Memory B cell (primary cell): ENCODE data around the gene LUC7L2.
"Not testable (repeated sequence)": the region's sequence is repeated elsewhere in the genome, so short reads cannot be mapped to it uniquely, and the experiment has no call there.

Experiments used
- ATAC-seq: fragments of 150-1000 bp; cut with Tn5 transposase; 2 replicates; pipeline ENCODE4 v1.10.0; 2021; ENCODE audit warnings: low read depth, mild to moderate bottlenecking, moderate library complexity
- DNase-seq, 2 donors: peaks; one replicate each; pipeline ENCODE4 v3.0.0; 2022; ENCODE audit warnings: low spot score in 2 of 2
- H3K27ac Mint-ChIP-seq: one replicate; pipeline ENCODE4 v1.8.0; 2022; ENCODE audit warnings: mild to moderate bottlenecking, moderate library complexity, mixed read lengths
- H3K27me3 Mint-ChIP-seq: one replicate; pipeline ENCODE4 v1.8.0; 2022; ENCODE audit warnings: mixed read lengths
- H3K36me3 Mint-ChIP-seq: one replicate; pipeline ENCODE4 v1.8.0; 2022; ENCODE audit warnings: mild to moderate bottlenecking, mixed read lengths
- H3K4me1 Mint-ChIP-seq: one replicate; pipeline ENCODE4 v1.8.0; 2022; ENCODE audit warnings: mixed read lengths
- H3K4me3 Mint-ChIP-seq: one replicate; pipeline ENCODE4 v1.8.0; 2022; ENCODE audit warnings: mild to moderate bottlenecking, moderate library complexity, mixed read lengths
- H3K9me3 Mint-ChIP-seq: one replicate; pipeline ENCODE4 v1.8.0; 2022; ENCODE audit warnings: mixed read lengths

The LUC7L2 gene

GRCh38 chr7:139396323-139396951 is 36.7 kb downstream of the LUC7L2 start:
- Mint-ChIP-seq H3K27ac (peak overlapping the region; percentile 28), H3K4me1 (peaks cover 8% of the 10 kb centered on the region), H3K9me3 (no peaks in the 10 kb centered on the region), H3K36me3 (peaks cover 20% of the 10 kb centered on the region), H3K27me3 (no peaks in the 10 kb centered on the region), H3K4me3 (no peak overlapping the region)
- no peak for ATAC-seq
- DNase-seq, result no peak

GRCh38 chr7:139397192-139397591 is 37.5 kb downstream of the LUC7L2 start:
- Mint-ChIP-seq H3K27ac (peak overlapping the region; percentile 5), H3K36me3 (peaks cover 20% of the 10 kb centered on the region), H3K9me3 (no peaks in the 10 kb centered on the region), H3K4me3 (no peak overlapping the region), H3K27me3 (no peaks in the 10 kb centered on the region), H3K4me1 (peaks cover 8% of the 10 kb centered on the region)
- ATAC-seq (no peak), DNase-seq (no peak)

- no peak for DNase-seq
- Mint-ChIP-seq H3K9me3 (no peaks in the 10 kb centered on the region), H3K27me3 (no peaks in the 10 kb centered on the region), H3K27ac (peak overlapping the region; percentile 76), H3K4me3 (no peak overlapping the region), H3K4me1 (no peaks in the 10 kb centered on the region), H3K36me3 (peaks cover 33% of the 10 kb centered on the region)
- no peak for ATAC-seq
Observed at GRCh38 chr7:139403601-139404000, 43.9 kb downstream of the LUC7L2 start.

- H3K36me3 Mint-ChIP-seq, result peaks cover 29% of the 10 kb centered on the region
- H3K9me3 Mint-ChIP-seq, result no peaks in the 10 kb centered on the region
- no peak overlapping the region for H3K4me3 Mint-ChIP-seq
- no peaks in the 10 kb centered on the region for H3K27me3 Mint-ChIP-seq
- DNase-seq (no peak), ATAC-seq (no peak)
- no peaks in the 10 kb centered on the region for H3K4me1 Mint-ChIP-seq
- no peak overlapping the region for H3K27ac Mint-ChIP-seq
Observed at GRCh38 chr7:139407555-139407954, 47.9 kb downstream of the LUC7L2 start.

GRCh38 chr7:139414743-139415402 is 55.2 kb downstream of the LUC7L2 start:
- not testable (repeated sequence) for H3K4me3 Mint-ChIP-seq, DNase-seq, H3K27me3 Mint-ChIP-seq, H3K9me3 Mint-ChIP-seq, ATAC-seq, H3K4me1 Mint-ChIP-seq, H3K27ac Mint-ChIP-seq
- peaks cover 30% of the 10 kb centered on the region for H3K36me3 Mint-ChIP-seq

- no peaks in the 10 kb centered on the region for H3K9me3 Mint-ChIP-seq
- no peaks in the 10 kb centered on the region for H3K27me3 Mint-ChIP-seq
- no peaks in the 10 kb centered on the region for H3K4me1 Mint-ChIP-seq
- H3K27ac Mint-ChIP-seq, result no peak overlapping the region
- H3K4me3 Mint-ChIP-seq, result no peak overlapping the region
- DNase-seq (no peak), ATAC-seq (no peak)
- peaks cover 30% of the 10 kb centered on the region for H3K36me3 Mint-ChIP-seq
Observed at GRCh38 chr7:139416405-139416804, 56.7 kb downstream of the LUC7L2 start.

- ATAC-seq (no peak), DNase-seq (no peak)
- Mint-ChIP-seq H3K9me3 (no peaks in the 10 kb centered on the region), H3K4me3 (no peak overlapping the region), H3K27me3 (no peaks in the 10 kb centered on the region), H3K36me3 (peaks cover 34% of the 10 kb centered on the region), H3K27ac (no peak overlapping the region), H3K4me1 (no peaks in the 10 kb centered on the region)
Observed at GRCh38 chr7:139417478-139417877, 57.8 kb downstream of the LUC7L2 start.

- DNase-seq, result no peak
- no peaks in the 10 kb centered on the region for H3K4me1 Mint-ChIP-seq
- no peak overlapping the region for H3K4me3 Mint-ChIP-seq
- H3K9me3 Mint-ChIP-seq, result no peaks in the 10 kb centered on the region
- no peak overlapping the region for H3K27ac Mint-ChIP-seq
- H3K27me3 Mint-ChIP-seq, result no peaks in the 10 kb centered on the region
- no peak for ATAC-seq
- H3K36me3 Mint-ChIP-seq, result peaks cover 23% of the 10 kb centered on the region
Observed at GRCh38 chr7:139421123-139421522, 61.4 kb downstream of the LUC7L2 start.

GRCh38 chr7:139422126-139422525 is 62.4 kb downstream of the LUC7L2 start:
- DNase-seq, result no peak
- ATAC-seq, result no peak
- Mint-ChIP-seq H3K36me3 (peaks cover 16% of the 10 kb centered on the region), H3K4me1 (no peaks in the 10 kb centered on the region), H3K27me3 (no peaks in the 10 kb centered on the region), H3K27ac (peak overlapping the region; percentile 1), H3K4me3 (no peak overlapping the region), H3K9me3 (no peaks in the 10 kb centered on the region)

- DNase-seq, result no peak
Observed at GRCh38 chr7:139423091-139423490, 63.4 kb downstream of the LUC7L2 start.

GRCh38 chr7:139424004-139424403 is 64.3 kb downstream of the LUC7L2 start:
- no peak for ATAC-seq

More at GRCh38 chr7:139423091-139423490, 63.4 kb downstream of the LUC7L2 start:
- H3K36me3 Mint-ChIP-seq, result peaks cover 11% of the 10 kb centered on the region
- no peaks in the 10 kb centered on the region for H3K4me1 Mint-ChIP-seq
- no peaks in the 10 kb centered on the region for H3K27me3 Mint-ChIP-seq
- no peaks in the 10 kb centered on the region for H3K9me3 Mint-ChIP-seq
- no peak overlapping the region for H3K4me3 Mint-ChIP-seq
- no peak overlapping the region for H3K27ac Mint-ChIP-seq
- ATAC-seq, result no peak

GRCh38 chr7:139425701-139426100 is 66.0 kb downstream of the LUC7L2 start:
- not testable (repeated sequence) for DNase-seq, H3K27ac Mint-ChIP-seq, H3K9me3 Mint-ChIP-seq, ATAC-seq, H3K27me3 Mint-ChIP-seq, H3K4me1 Mint-ChIP-seq, H3K4me3 Mint-ChIP-seq, H3K36me3 Mint-ChIP-seq

More at GRCh38 chr7:139424004-139424403, 64.3 kb downstream of the LUC7L2 start:
- Mint-ChIP-seq H3K4me1 (no peaks in the 10 kb centered on the region), H3K4me3 (no peak overlapping the region), H3K9me3 (no peaks in the 10 kb centered on the region), H3K27me3 (no peaks in the 10 kb centered on the region), H3K27ac (peak overlapping the region; percentile 57), H3K36me3 (peaks cover 13% of the 10 kb centered on the region)
- no peak for DNase-seq

GRCh38 chr7:139426258-139427028 is 66.7 kb downstream of the LUC7L2 start:
- Mint-ChIP-seq H3K27me3 (no peaks in the 10 kb centered on the region), H3K36me3 (peaks cover 8% of the 10 kb centered on the region), H3K4me1 (no peaks in the 10 kb centered on the region), H3K9me3 (no peaks in the 10 kb centered on the region), H3K4me3 (no peak overlapping the region), H3K27ac (peak overlapping the region; percentile 70)
- DNase-seq (no peak), ATAC-seq (no peak)

GRCh38 chr7:139427029-139427420 is 67.3 kb downstream of the LUC7L2 start:
- H3K9me3 Mint-ChIP-seq, result no peaks in the 10 kb centered on the region
- no peaks in the 10 kb centered on the region for H3K4me1 Mint-ChIP-seq
- DNase-seq (no peak), ATAC-seq (no peak)
- H3K27me3 Mint-ChIP-seq, result no peaks in the 10 kb centered on the region
- H3K36me3 Mint-ChIP-seq, result peaks cover 6% of the 10 kb centered on the region
- H3K4me3 Mint-ChIP-seq, result no peak overlapping the region
- peak overlapping the region; percentile 70 for H3K27ac Mint-ChIP-seq
